A549 (cell line): ENCODE data around the gene TNFRSF1B.

Experiments
- CHD2 ChIP-seq: fragments of 150-350 bp; IDR thresholded peaks from 2 replicates; pipeline ENCODE4 v1.6.1; 2014; ENCODE audit warnings: low read length; ENCODE audit not compliant: partially characterized antibody
- EP300 ChIP-seq, 2 experiments: fragments of >200 bp; sonication (Bioruptor Twin); formaldehyde crosslinking; IDR thresholded peaks; 2 replicates in 1 of 2; 3 replicates in 1 of 2; pipeline ENCODE4 v1.6.1; 2016 to 2017
- ESRRA ChIP-seq: fragments of 150-350 bp; IDR thresholded peaks from 2 replicates; pipeline ENCODE4 v1.6.1; 2014; ENCODE audit warnings: mild to moderate bottlenecking, low read length, borderline replicate concordance
- JUNB ChIP-seq: fragments of >200 bp; sonication (Bioruptor Twin); formaldehyde crosslinking; IDR thresholded peaks from 2 replicates; pipeline ENCODE4 v1.6.1; 2016
- MAFK ChIP-seq: fragments of 450-650 bp; IDR thresholded peaks from 2 replicates; pipeline ENCODE4 v1.6.1; 2014; ENCODE audit not compliant: partially characterized antibody
- NR3C1 ChIP-seq: fragments of >200 bp; sonication (Bioruptor Twin); formaldehyde crosslinking; IDR thresholded peaks from 3 replicates; pipeline ENCODE4 v1.6.1; 2017
- POLR2A ChIP-seq: IDR thresholded peaks from 2 replicates; pipeline ENCODE4 v1.6.1; 2012; ENCODE audit warnings: mild to moderate bottlenecking, low read length
- RARB ChIP-seq: fragments of 250-450 bp; sonication (Bioruptor Pico); IDR thresholded peaks from 2 replicates; pipeline ENCODE4 v1.8.0; 2021; ENCODE audit warnings: mild to moderate bottlenecking, moderate library complexity
- RFX5 ChIP-seq: fragments of 450-650 bp; IDR thresholded peaks from 2 replicates; pipeline ENCODE4 v1.7.1; 2014; ENCODE audit warnings: antibody characterized with exemption, mild to moderate bottlenecking, moderate library complexity
- RNF2 ChIP-seq: fragments of 200-600 bp; sonication (generic); IDR thresholded peaks from 2 replicates; pipeline ENCODE4 v1.6.1; 2016; ENCODE audit warnings: low read depth, mild to moderate bottlenecking, antibody characterized with exemption, moderate library complexity, borderline replicate concordance
- TF ChIP-seq, protein P1 (sequence below): fragments of >200 bp; sonication (Bioruptor Twin); formaldehyde crosslinking; IDR thresholded peaks from 3 replicates; pipeline ENCODE4 v1.5.1; 2016
- TF ChIP-seq, protein P2 (sequence below): fragments of 200-600 bp; sonication (generic); IDR thresholded peaks from 2 replicates; pipeline ENCODE4 v1.6.1; 2016; ENCODE audit warnings: antibody characterized with exemption, mild to moderate bottlenecking, moderate library complexity
- TF ChIP-seq, protein P3 (sequence below): IDR thresholded peaks from 2 replicates; pipeline ENCODE4 v1.6.1; 2012
- TF ChIP-seq, protein P4 (sequence below): fragments of 150-350 bp; IDR thresholded peaks from 2 replicates; pipeline ENCODE4 v1.6.1; 2014; ENCODE audit warnings: low read depth, mild to moderate bottlenecking, low read length

DNA sequence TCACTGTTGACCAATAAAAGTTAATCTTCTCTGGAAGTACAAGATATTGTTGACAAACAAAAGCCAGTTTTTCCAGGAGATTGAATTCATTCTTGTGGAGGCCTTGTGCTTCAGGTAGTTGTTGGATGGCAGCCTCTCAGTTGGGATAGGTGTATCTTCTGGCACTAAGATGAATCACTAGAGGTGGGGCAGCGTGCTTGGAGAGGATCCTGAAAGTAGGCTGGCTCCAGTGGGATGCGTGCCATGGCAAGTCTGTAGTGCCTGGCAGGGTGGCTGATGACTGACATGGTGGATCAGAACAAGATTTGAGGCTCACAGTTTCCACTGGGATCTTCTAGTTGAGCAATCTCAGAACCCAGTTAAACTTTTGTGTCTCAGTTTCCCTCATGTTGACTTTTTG, 65.4 kb downstream of the TNFRSF1B start:
- TF ChIP-seq, protein P1, sequence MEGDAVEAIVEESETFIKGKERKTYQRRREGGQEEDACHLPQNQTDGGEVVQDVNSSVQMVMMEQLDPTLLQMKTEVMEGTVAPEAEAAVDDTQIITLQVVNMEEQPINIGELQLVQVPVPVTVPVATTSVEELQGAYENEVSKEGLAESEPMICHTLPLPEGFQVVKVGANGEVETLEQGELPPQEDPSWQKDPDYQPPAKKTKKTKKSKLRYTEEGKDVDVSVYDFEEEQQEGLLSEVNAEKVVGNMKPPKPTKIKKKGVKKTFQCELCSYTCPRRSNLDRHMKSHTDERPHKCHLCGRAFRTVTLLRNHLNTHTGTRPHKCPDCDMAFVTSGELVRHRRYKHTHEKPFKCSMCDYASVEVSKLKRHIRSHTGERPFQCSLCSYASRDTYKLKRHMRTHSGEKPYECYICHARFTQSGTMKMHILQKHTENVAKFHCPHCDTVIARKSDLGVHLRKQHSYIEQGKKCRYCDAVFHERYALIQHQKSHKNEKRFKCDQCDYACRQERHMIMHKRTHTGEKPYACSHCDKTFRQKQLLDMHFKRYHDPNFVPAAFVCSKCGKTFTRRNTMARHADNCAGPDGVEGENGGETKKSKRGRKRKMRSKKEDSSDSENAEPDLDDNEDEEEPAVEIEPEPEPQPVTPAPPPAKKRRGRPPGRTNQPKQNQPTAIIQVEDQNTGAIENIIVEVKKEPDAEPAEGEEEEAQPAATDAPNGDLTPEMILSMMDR: no peak
- TF ChIP-seq, protein P2, sequence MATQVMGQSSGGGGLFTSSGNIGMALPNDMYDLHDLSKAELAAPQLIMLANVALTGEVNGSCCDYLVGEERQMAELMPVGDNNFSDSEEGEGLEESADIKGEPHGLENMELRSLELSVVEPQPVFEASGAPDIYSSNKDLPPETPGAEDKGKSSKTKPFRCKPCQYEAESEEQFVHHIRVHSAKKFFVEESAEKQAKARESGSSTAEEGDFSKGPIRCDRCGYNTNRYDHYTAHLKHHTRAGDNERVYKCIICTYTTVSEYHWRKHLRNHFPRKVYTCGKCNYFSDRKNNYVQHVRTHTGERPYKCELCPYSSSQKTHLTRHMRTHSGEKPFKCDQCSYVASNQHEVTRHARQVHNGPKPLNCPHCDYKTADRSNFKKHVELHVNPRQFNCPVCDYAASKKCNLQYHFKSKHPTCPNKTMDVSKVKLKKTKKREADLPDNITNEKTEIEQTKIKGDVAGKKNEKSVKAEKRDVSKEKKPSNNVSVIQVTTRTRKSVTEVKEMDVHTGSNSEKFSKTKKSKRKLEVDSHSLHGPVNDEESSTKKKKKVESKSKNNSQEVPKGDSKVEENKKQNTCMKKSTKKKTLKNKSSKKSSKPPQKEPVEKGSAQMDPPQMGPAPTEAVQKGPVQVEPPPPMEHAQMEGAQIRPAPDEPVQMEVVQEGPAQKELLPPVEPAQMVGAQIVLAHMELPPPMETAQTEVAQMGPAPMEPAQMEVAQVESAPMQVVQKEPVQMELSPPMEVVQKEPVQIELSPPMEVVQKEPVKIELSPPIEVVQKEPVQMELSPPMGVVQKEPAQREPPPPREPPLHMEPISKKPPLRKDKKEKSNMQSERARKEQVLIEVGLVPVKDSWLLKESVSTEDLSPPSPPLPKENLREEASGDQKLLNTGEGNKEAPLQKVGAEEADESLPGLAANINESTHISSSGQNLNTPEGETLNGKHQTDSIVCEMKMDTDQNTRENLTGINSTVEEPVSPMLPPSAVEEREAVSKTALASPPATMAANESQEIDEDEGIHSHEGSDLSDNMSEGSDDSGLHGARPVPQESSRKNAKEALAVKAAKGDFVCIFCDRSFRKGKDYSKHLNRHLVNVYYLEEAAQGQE: no peak
- TF ChIP-seq, protein P3, sequence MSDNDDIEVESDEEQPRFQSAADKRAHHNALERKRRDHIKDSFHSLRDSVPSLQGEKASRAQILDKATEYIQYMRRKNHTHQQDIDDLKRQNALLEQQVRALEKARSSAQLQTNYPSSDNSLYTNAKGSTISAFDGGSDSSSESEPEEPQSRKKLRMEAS: no peak
- no peak for TF ChIP-seq MAFK
- TF ChIP-seq NR3C1: no peak
- TF ChIP-seq POLR2A: no peak
- no peak for TF ChIP-seq RFX5
- no peak for TF ChIP-seq RARB
- no peak for TF ChIP-seq RNF2
- no peak for TF ChIP-seq JUNB
- TF ChIP-seq CHD2: no peak
- TF ChIP-seq, protein P4, sequence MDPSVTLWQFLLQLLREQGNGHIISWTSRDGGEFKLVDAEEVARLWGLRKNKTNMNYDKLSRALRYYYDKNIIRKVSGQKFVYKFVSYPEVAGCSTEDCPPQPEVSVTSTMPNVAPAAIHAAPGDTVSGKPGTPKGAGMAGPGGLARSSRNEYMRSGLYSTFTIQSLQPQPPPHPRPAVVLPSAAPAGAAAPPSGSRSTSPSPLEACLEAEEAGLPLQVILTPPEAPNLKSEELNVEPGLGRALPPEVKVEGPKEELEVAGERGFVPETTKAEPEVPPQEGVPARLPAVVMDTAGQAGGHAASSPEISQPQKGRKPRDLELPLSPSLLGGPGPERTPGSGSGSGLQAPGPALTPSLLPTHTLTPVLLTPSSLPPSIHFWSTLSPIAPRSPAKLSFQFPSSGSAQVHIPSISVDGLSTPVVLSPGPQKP: no peak
- no peak for TF ChIP-seq ESRRA
- TF ChIP-seq EP300 (IDR thresholded peaks at IDR 0.05): no peak
